ENCODE data around the gene SCAMP2. TPM values are rescaled to one million over a fixed set of nuclear protein-coding genes. Genes with fewer than 3 reads are reported as not detected.

The SCAMP2 gene
- total RNA-seq, 1 experiment from 2014 or later = 38.0 TPM

DNA sequence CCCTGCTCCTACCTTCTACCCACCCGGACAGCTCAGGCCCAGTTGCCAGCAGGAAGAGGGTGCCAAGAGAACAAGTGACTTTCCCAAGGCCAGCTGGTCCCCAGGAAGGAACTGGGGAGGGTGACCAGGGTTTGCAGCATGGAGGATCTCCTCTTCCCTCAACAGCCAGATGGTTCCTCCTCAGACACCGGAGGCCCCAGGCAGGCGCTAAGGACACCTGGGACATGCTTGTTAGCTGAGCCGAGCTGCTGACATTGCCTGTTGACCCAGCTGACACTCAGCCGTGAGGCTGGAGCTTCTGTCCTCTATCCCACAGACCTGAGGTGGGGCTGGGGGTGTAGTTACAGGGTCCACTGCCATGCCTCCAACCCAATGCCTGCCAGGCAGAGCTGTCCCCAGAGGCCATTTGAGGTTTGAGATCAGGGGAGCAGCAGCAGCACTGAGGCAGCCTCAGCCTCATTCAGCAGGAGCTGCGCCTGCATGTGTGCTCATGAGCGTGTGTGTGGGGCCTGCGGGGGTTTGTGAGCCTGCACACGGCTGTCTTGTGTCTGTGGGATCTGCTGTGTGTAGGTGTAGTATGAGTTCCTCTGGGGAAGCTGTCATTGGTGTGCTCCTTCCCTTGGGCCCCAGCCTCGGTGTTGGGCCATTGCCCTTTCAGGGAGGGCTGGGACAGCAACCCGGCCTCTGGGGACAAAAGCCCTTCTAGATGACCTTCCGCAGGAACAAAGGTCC is 39.6 kb downstream of the SCAMP2 start:
- CTCF ChIA-PET = interaction anchor here (0.9 to 1.5 kb wide), 7 partner anchors 24 to 68 kb away, joined by 3 to 6 read pairs (median 3); partner anchors contain the start of gene CSK
- H3K4me1 Mint-ChIP-seq = peaks cover 6% of the 10 kb centered on the region
- H3K36me3 Mint-ChIP-seq = no peaks in the 10 kb centered on the region; the same call in 1 of the 2 replicates
- POLR2A ChIA-PET = no interaction called here
- H3K27me3 Mint-ChIP-seq (ENCODE audit: low read depth) = peaks cover 5% of the 10 kb centered on the region
- no peak overlapping the region for H3K4me3 Mint-ChIP-seq
- no peak for TF ChIP-seq IRF2 (CRISPR knock-in tag; IDR thresholded peaks at IDR 0.05; ENCODE audit: borderline replicate concordance, low read depth)
- TF ChIP-seq, protein P1, sequence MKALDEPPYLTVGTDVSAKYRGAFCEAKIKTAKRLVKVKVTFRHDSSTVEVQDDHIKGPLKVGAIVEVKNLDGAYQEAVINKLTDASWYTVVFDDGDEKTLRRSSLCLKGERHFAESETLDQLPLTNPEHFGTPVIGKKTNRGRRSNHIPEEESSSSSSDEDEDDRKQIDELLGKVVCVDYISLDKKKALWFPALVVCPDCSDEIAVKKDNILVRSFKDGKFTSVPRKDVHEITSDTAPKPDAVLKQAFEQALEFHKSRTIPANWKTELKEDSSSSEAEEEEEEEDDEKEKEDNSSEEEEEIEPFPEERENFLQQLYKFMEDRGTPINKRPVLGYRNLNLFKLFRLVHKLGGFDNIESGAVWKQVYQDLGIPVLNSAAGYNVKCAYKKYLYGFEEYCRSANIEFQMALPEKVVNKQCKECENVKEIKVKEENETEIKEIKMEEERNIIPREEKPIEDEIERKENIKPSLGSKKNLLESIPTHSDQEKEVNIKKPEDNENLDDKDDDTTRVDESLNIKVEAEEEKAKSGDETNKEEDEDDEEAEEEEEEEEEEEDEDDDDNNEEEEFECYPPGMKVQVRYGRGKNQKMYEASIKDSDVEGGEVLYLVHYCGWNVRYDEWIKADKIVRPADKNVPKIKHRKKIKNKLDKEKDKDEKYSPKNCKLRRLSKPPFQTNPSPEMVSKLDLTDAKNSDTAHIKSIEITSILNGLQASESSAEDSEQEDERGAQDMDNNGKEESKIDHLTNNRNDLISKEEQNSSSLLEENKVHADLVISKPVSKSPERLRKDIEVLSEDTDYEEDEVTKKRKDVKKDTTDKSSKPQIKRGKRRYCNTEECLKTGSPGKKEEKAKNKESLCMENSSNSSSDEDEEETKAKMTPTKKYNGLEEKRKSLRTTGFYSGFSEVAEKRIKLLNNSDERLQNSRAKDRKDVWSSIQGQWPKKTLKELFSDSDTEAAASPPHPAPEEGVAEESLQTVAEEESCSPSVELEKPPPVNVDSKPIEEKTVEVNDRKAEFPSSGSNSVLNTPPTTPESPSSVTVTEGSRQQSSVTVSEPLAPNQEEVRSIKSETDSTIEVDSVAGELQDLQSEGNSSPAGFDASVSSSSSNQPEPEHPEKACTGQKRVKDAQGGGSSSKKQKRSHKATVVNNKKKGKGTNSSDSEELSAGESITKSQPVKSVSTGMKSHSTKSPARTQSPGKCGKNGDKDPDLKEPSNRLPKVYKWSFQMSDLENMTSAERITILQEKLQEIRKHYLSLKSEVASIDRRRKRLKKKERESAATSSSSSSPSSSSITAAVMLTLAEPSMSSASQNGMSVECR (CRISPR knock-in tag; IDR thresholded peaks at IDR 0.05; ENCODE audit: borderline replicate concordance) = no peak
- no peak for TF ChIP-seq ELF4 (CRISPR knock-in tag; IDR thresholded peaks at IDR 0.05; ENCODE audit: low read depth)
- no peak for TF ChIP-seq OVOL2 (CRISPR knock-in tag; IDR thresholded peaks at IDR 0.05; ENCODE audit: borderline replicate concordance)
- no peak for TF ChIP-seq NFE2L1 (CRISPR knock-in tag; IDR thresholded peaks at IDR 0.05)
- TF ChIP-seq SMAD3 (CRISPR knock-in tag; IDR thresholded peaks at IDR 0.05; ENCODE audit: borderline replicate concordance) = no peak
- no peak for TF ChIP-seq ZNF121 (CRISPR knock-in tag; IDR thresholded peaks at IDR 0.05)
- no peak for TF ChIP-seq FOXJ3 (CRISPR knock-in tag; IDR thresholded peaks at IDR 0.05; ENCODE audit: borderline replicate concordance)
- TF ChIP-seq, protein P2, sequence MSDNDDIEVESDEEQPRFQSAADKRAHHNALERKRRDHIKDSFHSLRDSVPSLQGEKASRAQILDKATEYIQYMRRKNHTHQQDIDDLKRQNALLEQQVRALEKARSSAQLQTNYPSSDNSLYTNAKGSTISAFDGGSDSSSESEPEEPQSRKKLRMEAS (CRISPR knock-in tag; IDR thresholded peaks at IDR 0.05) = no peak
- TF ChIP-seq KAT7 (CRISPR knock-in tag; IDR thresholded peaks at IDR 0.05; ENCODE audit: borderline replicate concordance) = no peak
- TF ChIP-seq, protein P3, sequence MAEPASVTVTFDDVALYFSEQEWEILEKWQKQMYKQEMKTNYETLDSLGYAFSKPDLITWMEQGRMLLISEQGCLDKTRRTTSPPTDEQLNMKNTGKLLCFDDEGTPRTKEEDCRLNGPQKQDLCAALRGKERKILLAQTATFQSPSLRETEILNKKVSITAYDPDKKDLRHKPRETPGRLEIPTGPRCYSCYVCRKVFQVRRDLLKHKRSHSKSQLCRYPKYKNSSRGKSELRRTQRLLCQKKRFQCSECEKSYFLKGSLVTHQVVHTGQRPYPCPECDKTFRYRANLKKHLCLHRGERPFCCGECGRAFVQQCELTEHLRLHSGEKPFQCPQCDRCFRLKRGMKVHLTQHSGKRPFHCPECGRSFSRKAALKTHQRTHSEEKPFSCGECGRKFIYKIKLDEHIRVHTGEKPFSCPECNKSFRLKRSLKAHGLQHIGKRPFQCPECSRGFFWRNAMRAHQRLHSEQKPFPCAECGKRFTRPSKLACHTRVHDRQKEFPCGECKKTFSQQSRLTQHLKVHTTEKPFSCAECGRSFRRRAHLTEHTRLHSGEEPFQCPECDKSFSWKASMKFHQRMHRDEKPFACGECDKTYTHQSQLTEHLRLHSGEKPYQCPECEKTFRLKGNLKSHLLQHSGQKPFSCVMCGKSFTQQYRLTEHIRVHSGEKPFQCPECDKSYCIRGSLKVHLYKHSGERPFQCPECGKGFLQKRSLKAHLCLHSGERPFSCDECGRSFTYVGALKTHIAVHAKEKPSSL (CRISPR knock-in tag; conservative IDR thresholded peaks at IDR 0.05) = no peak
- no peak for TF ChIP-seq JAZF1 (CRISPR knock-in tag; IDR thresholded peaks at IDR 0.05)
- TF ChIP-seq, protein P4, sequence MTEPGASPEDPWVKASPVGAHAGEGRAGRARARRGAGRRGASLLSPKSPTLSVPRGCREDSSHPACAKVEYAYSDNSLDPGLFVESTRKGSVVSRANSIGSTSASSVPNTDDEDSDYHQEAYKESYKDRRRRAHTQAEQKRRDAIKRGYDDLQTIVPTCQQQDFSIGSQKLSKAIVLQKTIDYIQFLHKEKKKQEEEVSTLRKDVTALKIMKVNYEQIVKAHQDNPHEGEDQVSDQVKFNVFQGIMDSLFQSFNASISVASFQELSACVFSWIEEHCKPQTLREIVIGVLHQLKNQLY (CRISPR knock-in tag; IDR thresholded peaks at IDR 0.05) = no peak
- TF ChIP-seq FOXP1 (CRISPR knock-in tag; IDR thresholded peaks at IDR 0.05; ENCODE audit: borderline replicate concordance) = no peak
- TF ChIP-seq, protein P5, sequence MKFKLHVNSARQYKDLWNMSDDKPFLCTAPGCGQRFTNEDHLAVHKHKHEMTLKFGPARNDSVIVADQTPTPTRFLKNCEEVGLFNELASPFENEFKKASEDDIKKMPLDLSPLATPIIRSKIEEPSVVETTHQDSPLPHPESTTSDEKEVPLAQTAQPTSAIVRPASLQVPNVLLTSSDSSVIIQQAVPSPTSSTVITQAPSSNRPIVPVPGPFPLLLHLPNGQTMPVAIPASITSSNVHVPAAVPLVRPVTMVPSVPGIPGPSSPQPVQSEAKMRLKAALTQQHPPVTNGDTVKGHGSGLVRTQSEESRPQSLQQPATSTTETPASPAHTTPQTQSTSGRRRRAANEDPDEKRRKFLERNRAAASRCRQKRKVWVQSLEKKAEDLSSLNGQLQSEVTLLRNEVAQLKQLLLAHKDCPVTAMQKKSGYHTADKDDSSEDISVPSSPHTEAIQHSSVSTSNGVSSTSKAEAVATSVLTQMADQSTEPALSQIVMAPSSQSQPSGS (CRISPR knock-in tag; IDR thresholded peaks at IDR 0.05; ENCODE audit: borderline replicate concordance, low read depth) = no peak
- TF ChIP-seq, protein P6, sequence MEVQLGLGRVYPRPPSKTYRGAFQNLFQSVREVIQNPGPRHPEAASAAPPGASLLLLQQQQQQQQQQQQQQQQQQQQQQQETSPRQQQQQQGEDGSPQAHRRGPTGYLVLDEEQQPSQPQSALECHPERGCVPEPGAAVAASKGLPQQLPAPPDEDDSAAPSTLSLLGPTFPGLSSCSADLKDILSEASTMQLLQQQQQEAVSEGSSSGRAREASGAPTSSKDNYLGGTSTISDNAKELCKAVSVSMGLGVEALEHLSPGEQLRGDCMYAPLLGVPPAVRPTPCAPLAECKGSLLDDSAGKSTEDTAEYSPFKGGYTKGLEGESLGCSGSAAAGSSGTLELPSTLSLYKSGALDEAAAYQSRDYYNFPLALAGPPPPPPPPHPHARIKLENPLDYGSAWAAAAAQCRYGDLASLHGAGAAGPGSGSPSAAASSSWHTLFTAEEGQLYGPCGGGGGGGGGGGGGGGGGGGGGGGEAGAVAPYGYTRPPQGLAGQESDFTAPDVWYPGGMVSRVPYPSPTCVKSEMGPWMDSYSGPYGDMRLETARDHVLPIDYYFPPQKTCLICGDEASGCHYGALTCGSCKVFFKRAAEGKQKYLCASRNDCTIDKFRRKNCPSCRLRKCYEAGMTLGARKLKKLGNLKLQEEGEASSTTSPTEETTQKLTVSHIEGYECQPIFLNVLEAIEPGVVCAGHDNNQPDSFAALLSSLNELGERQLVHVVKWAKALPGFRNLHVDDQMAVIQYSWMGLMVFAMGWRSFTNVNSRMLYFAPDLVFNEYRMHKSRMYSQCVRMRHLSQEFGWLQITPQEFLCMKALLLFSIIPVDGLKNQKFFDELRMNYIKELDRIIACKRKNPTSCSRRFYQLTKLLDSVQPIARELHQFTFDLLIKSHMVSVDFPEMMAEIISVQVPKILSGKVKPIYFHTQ (CRISPR knock-in tag; IDR thresholded peaks at IDR 0.05) = no peak
- TF ChIP-seq RELA (CRISPR knock-in tag; IDR thresholded peaks at IDR 0.05; ENCODE audit: borderline replicate concordance) = no peak
- no peak for TF ChIP-seq ZBTB21 (CRISPR knock-in tag; IDR thresholded peaks at IDR 0.05; ENCODE audit: borderline replicate concordance)
- DNase-seq (ENCODE audit: low spot score) (no peak), ATAC-seq (no peak)
- H3K9me3 Mint-ChIP-seq = no peaks in the 10 kb centered on the region
- H3K27ac Mint-ChIP-seq = no peak overlapping the region

Data from WTC11 (cell line).